SK-N-SH (cell line): ENCODE results near the gene SRD5A2. TPM values are rescaled to one million over a fixed set of nuclear protein-coding genes. Genes with fewer than 3 reads are reported as not detected.

Experiments
- CTCF ChIA-PET: fragments of 300-600, 350-600 bp; formaldehyde crosslinking; extraction: SDS; loops from one replicate; lab custom pipeline; 2021; lab: Yijun Ruan, JAX
- POLR2A ChIA-PET: fragments of 350-600 bp; sonication (Branson Sonifier 250); formaldehyde crosslinking; extraction: SDS; loops from one replicate; lab custom pipeline; 2020; ENCODE audit warnings: antibody characterized with exemption, inconsistent platforms; lab: Yijun Ruan, JAX
- DNase-seq: peaks from one replicate; pipeline ENCODE4 v3.0.0; 2012
- H2AFZ ChIP-seq: fragments of 200-600 bp; sonication (generic); 2 replicates; pipeline ENCODE4 v1.8.1; 2016; ENCODE audit warnings: antibody characterized with exemption, mild to moderate bottlenecking, low read depth
- H3F3A ChIP-seq: fragments of 200-600 bp; sonication (generic); replicated peaks from 2 replicates; pipeline ENCODE3; 2016; ENCODE audit warnings: antibody characterized with exemption, mild to moderate bottlenecking; ENCODE audit not compliant: insufficient read depth
- H3K27ac ChIP-seq, 2 experiments: fragments of 200-500 bp in 1 of 2; fragments of 200-600 bp in 1 of 2; sonication (Bioruptor generic) in 1 of 2; sonication (generic), shearing (Covaris generic) in 1 of 2; 2 replicates each; pipeline versions ENCODE4 v1.5.1 to v1.6.1; 2014 to 2016; ENCODE audit warnings: low read depth in 2 of 2, inconsistent platforms in 1 of 2, low read length in 1 of 2, mild to moderate bottlenecking in 1 of 2, mixed read lengths in 1 of 2
- H3K27me3 ChIP-seq: fragments of 200-600 bp; sonication (generic), shearing (Covaris generic); 2 replicates; pipeline ENCODE4 v1.6.1; 2016; ENCODE audit warnings: mixed run types; ENCODE audit not compliant: insufficient read depth
- H3K36me3 ChIP-seq, 2 experiments: fragments of 200-500 bp in 1 of 2; fragments of 200-600 bp in 1 of 2; sonication (Bioruptor generic) in 1 of 2; sonication (generic) in 1 of 2; replicated peaks in 1 of 2; 2 replicates each; pipeline versions ENCODE3 to v1.5.1; 2014 to 2016; ENCODE audit warnings: low read length in 1 of 2, mild to moderate bottlenecking in 1 of 2; ENCODE audit not compliant: insufficient read depth in 2 of 2, control insufficient read depth in 1 of 2
- H3K4me1 ChIP-seq, 2 experiments: fragments of 200-500 bp in 1 of 2; fragments of 200-600 bp in 1 of 2; sonication (Bioruptor generic) in 1 of 2; sonication (generic), shearing (Covaris generic) in 1 of 2; 2 replicates each; pipeline versions ENCODE4 v1.5.1 to v1.6.1; 2014 to 2016; ENCODE audit warnings: low read depth in 1 of 2, low read length in 1 of 2, mixed run types in 1 of 2; ENCODE audit not compliant: insufficient read depth in 2 of 2, control insufficient read depth in 1 of 2
- H3K4me2 ChIP-seq: fragments of 200-600 bp; sonication (generic), shearing (Covaris generic); 2 replicates; pipeline ENCODE4 v1.6.1; 2017; ENCODE audit warnings: mixed run types
- H3K4me3 ChIP-seq, 2 experiments: fragments of 200-500 bp in 1 of 2; fragments of 200-600 bp in 1 of 2; sonication (Bioruptor generic) in 1 of 2; sonication (generic), shearing (Covaris generic) in 1 of 2; 2 replicates each; pipeline versions ENCODE4 v1.5.1 to v1.8.1; 2014 to 2016; ENCODE audit warnings: low read depth in 2 of 2, inconsistent platforms in 1 of 2, low read length in 1 of 2, mild to moderate bottlenecking in 1 of 2, mixed read lengths in 1 of 2, moderate library complexity in 1 of 2
- H3K79me2 ChIP-seq: fragments of 200-600 bp; sonication (generic); 2 replicates; pipeline ENCODE4 v1.8.1; 2017; ENCODE audit warnings: mild to moderate bottlenecking; ENCODE audit not compliant: insufficient read depth
- H3K9ac ChIP-seq: fragments of 200-600 bp; sonication (generic); 2 replicates; pipeline ENCODE4 v1.6.1; 2017; ENCODE audit warnings: mixed run types
- H3K9me2 ChIP-seq: fragments of 200-600 bp; sonication (generic); 2 replicates; pipeline ENCODE4 v1.6.1; 2017; ENCODE audit warnings: mixed run types
- H3K9me3 ChIP-seq: fragments of 200-600 bp; sonication (generic); 2 replicates; pipeline ENCODE4 v1.6.1; 2017; ENCODE audit warnings: mixed run types, mild to moderate bottlenecking, moderate library complexity
- H4K20me1 ChIP-seq: fragments of 200-600 bp; sonication (generic); 2 replicates; pipeline ENCODE4 v1.6.1; 2017; ENCODE audit warnings: mild to moderate bottlenecking, mixed run types; ENCODE audit not compliant: insufficient read depth
- GABPA ChIP-seq: IDR thresholded peaks from 2 replicates; pipeline ENCODE4 v1.4.0; 2012; ENCODE audit warnings: low read depth, mild to moderate bottlenecking
- POLR2AphosphoS5 ChIP-seq: IDR thresholded peaks from 2 replicates; pipeline ENCODE4 v1.6.1; 2012; ENCODE audit warnings: low read depth, low read length
- RXRA ChIP-seq: IDR thresholded peaks from 2 replicates; pipeline ENCODE4 v1.4.0; 2012; ENCODE audit warnings: low read depth, mild to moderate bottlenecking, borderline replicate concordance
- TAF1 ChIP-seq: IDR thresholded peaks from 2 replicates; pipeline ENCODE4 v1.6.1; 2012; ENCODE audit warnings: low read depth, mild to moderate bottlenecking, low read length, moderate library complexity, borderline replicate concordance
- WGBS: methylation state at CpG from one replicate; pipeline ENCODE4 v1.1.6; 2017; ENCODE audit warnings: low lambda C conversion rate; 5-methylcytosine and 5-hydroxymethylcytosine counted together
- polyA plus RNA-seq, 3 experiments: library from polyadenylated mRNA; depleted of rRNA; stranded (reverse); fragments of >200 nt; gene quantifications; 2 replicates each; pipeline ENCODE4 v1.2.3, GENCODE V29; 2012
- TF ChIP-seq, protein P1 (sequence below): fragments of 150-350 bp; IDR thresholded peaks from 2 replicates; pipeline ENCODE4 v1.6.1; 2017; ENCODE audit warnings: antibody characterized with exemption, low read length, low read depth, borderline replicate concordance
- TF ChIP-seq, protein P2 (sequence below): IDR thresholded peaks from 2 replicates; pipeline ENCODE4 v1.4.0; 2012; ENCODE audit warnings: low read depth, borderline replicate concordance
- TF ChIP-seq, protein P3 (sequence below): IDR thresholded peaks from 2 replicates; pipeline ENCODE4 v1.4.0; 2012; ENCODE audit warnings: low read depth, borderline replicate concordance
- TF ChIP-seq, protein P4 (sequence below): IDR thresholded peaks from 2 replicates; pipeline ENCODE4 v1.6.1; 2012; ENCODE audit warnings: mild to moderate bottlenecking, low read depth, low read length, moderate library complexity

SRD5A2 gene
- polyA plus RNA-seq, 1 of the 3 experiments (the other 2 are of a cell fraction): not detected

DNA sequence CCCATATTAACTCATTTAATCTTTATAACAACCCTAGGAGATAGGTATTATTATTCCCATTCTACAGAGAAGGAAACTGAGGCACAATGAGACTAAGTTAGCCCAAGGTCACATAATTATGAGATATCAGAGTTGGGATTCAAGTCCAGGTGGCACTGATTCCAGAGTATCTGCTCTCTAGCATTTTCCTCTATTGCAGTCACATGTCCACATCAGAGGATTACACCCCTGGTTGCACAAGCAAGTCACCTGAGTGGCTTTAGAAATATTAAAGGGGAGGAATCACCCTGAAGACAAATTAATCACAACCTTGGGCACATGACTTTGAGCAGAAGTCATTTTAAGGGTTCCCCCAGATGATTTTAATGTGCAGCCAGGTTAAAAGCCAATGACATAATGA is 23.8 kb downstream of the SRD5A2 start (continued):
- TF ChIP-seq GABPA: no peak
- TF ChIP-seq, protein P1, sequence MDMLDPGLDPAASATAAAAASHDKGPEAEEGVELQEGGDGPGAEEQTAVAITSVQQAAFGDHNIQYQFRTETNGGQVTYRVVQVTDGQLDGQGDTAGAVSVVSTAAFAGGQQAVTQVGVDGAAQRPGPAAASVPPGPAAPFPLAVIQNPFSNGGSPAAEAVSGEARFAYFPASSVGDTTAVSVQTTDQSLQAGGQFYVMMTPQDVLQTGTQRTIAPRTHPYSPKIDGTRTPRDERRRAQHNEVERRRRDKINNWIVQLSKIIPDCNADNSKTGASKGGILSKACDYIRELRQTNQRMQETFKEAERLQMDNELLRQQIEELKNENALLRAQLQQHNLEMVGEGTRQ: no peak
- TF ChIP-seq POLR2AphosphoS5: no peak
- no peak for TF ChIP-seq RXRA

DNA sequence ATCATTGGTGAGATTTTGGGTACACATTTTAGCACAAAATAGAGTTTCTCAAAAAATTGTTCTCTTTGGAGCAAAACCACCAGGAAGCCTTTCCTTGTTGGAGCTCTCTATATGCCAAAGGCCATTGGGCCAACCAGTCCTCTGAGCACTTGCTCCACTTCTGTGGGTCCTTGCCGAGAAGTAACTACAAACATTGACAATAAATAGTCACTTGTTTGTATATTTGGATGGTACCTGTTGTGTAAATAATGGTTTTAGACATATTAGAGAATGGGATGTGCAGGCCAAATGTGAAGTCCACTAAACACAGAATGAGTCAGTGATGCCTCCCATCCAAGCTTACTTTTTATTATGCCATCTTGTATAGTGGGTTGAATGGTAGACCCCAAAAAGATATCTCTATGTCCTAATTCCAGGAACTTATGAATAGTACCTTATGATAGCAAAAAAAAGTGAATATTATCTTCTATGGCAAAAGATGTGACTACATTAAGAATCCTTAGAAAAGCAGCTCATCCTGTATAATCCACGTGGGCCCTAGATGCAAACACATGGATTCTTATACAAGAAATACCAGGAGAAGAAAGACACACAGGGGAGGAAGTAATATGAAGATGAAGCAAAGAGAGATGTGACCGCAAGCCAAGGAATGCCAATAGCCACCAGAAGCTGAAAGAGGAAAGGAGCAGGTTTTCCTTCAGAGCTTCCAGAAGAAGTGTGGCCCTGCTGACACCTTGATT is 24.6 kb downstream of the SRD5A2 start:
- DNase-seq: no peak
- ChIA-PET CTCF (interaction anchor here (0.9 kb wide), 1 partner anchor 15 kb away, joined by 3 read pairs; no protein-coding TSS in a partner anchor), POLR2A (no interaction called here)

More for the DNA sequence above, 24.6 kb downstream of the SRD5A2 start:
- no peaks in the 10 kb centered on the region for H3K79me2 ChIP-seq
- no peak overlapping the region for H3K4me3 ChIP-seq
- H3K9ac ChIP-seq: no peak overlapping the region
- 0 out of 2 replicates have a peak, but pooled peaks cover 5% of the 10 kb centered on the region for H3K9me2 ChIP-seq
- H3K27ac ChIP-seq: no peak overlapping the region
- no peaks in the 10 kb centered on the region for H3K4me1 ChIP-seq
- TF ChIP-seq, protein P2, sequence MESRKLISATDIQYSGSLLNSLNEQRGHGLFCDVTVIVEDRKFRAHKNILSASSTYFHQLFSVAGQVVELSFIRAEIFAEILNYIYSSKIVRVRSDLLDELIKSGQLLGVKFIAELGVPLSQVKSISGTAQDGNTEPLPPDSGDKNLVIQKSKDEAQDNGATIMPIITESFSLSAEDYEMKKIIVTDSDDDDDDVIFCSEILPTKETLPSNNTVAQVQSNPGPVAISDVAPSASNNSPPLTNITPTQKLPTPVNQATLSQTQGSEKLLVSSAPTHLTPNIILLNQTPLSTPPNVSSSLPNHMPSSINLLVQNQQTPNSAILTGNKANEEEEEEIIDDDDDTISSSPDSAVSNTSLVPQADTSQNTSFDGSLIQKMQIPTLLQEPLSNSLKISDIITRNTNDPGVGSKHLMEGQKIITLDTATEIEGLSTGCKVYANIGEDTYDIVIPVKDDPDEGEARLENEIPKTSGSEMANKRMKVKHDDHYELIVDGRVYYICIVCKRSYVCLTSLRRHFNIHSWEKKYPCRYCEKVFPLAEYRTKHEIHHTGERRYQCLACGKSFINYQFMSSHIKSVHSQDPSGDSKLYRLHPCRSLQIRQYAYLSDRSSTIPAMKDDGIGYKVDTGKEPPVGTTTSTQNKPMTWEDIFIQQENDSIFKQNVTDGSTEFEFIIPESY: no peak
- TF ChIP-seq, protein P3, sequence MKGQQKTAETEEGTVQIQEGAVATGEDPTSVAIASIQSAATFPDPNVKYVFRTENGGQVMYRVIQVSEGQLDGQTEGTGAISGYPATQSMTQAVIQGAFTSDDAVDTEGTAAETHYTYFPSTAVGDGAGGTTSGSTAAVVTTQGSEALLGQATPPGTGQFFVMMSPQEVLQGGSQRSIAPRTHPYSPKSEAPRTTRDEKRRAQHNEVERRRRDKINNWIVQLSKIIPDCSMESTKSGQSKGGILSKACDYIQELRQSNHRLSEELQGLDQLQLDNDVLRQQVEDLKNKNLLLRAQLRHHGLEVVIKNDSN: no peak
- TF ChIP-seq TAF1: no peak
- TF ChIP-seq, protein P4, sequence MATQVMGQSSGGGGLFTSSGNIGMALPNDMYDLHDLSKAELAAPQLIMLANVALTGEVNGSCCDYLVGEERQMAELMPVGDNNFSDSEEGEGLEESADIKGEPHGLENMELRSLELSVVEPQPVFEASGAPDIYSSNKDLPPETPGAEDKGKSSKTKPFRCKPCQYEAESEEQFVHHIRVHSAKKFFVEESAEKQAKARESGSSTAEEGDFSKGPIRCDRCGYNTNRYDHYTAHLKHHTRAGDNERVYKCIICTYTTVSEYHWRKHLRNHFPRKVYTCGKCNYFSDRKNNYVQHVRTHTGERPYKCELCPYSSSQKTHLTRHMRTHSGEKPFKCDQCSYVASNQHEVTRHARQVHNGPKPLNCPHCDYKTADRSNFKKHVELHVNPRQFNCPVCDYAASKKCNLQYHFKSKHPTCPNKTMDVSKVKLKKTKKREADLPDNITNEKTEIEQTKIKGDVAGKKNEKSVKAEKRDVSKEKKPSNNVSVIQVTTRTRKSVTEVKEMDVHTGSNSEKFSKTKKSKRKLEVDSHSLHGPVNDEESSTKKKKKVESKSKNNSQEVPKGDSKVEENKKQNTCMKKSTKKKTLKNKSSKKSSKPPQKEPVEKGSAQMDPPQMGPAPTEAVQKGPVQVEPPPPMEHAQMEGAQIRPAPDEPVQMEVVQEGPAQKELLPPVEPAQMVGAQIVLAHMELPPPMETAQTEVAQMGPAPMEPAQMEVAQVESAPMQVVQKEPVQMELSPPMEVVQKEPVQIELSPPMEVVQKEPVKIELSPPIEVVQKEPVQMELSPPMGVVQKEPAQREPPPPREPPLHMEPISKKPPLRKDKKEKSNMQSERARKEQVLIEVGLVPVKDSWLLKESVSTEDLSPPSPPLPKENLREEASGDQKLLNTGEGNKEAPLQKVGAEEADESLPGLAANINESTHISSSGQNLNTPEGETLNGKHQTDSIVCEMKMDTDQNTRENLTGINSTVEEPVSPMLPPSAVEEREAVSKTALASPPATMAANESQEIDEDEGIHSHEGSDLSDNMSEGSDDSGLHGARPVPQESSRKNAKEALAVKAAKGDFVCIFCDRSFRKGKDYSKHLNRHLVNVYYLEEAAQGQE: no peak
- WGBS: 20% methylated on average over 3 of the region's 3 CpGs
- no peaks in the 10 kb centered on the region for H3F3A ChIP-seq
- H2AFZ ChIP-seq: no peak overlapping the region
- no peaks in the 10 kb centered on the region for H3K36me3 ChIP-seq
- no peaks in the 10 kb centered on the region for H3K27me3 ChIP-seq
- no peaks in the 10 kb centered on the region for H3K9me3 ChIP-seq
- H3K4me2 ChIP-seq: no peak overlapping the region
- no peaks in the 10 kb centered on the region for H4K20me1 ChIP-seq
